GM19099 (cell line): Measurements from ENCODE around the gene PALM.

Experiments used
- POLR2A ChIP-seq: IDR thresholded peaks from 3 replicates; pipeline ENCODE4 v1.6.1; 2011; ENCODE audit warnings: low read depth; ENCODE audit not compliant: insufficient read length; ENCODE audit errors: extremely low read depth

PALM gene

GRCh38 chr19:722553-723101 lies 13.9 kb downstream of the PALM start:
- no peak for TF ChIP-seq POLR2A

GRCh38 chr19:723247-723646 lies 14.5 kb downstream of the PALM start:
- TF ChIP-seq POLR2A, result no peak

- no peak for TF ChIP-seq POLR2A
These were observed 15.0 kb downstream of the PALM start for GRCh38 chr19:723714-724113.

- TF ChIP-seq POLR2A, result no peak
These were observed 16.8 kb downstream of the PALM start for GRCh38 chr19:725461-726089.

GRCh38 chr19:726993-727956 lies 18.5 kb downstream of the PALM start:
- TF ChIP-seq POLR2A, result no peak

- no peak for TF ChIP-seq POLR2A
These were observed 19.3 kb downstream of the PALM start for GRCh38 chr19:728011-728410.

GRCh38 chr19:729965-730668 lies 21.4 kb downstream of the PALM start:
- no peak for TF ChIP-seq POLR2A

- no peak for TF ChIP-seq POLR2A
These were observed 22.3 kb downstream of the PALM start for GRCh38 chr19:731000-731399.

GRCh38 chr19:732148-733069 lies 23.7 kb downstream of the PALM start:
- TF ChIP-seq POLR2A, result no peak

- TF ChIP-seq POLR2A, result no peak
These were observed 26.0 kb downstream of the PALM start for GRCh38 chr19:734716-735115.

GRCh38 chr19:736125-736524 lies 27.4 kb downstream of the PALM start:
- TF ChIP-seq POLR2A, result no peak

- no peak for TF ChIP-seq POLR2A
These were observed 28.9 kb downstream of the PALM start for GRCh38 chr19:737591-738093.

- TF ChIP-seq POLR2A, result no peak
These were observed 29.9 kb downstream of the PALM start for GRCh38 chr19:738509-739128.
